ENCODE measurements around the gene YIF1B.

The YIF1B gene

DNA sequence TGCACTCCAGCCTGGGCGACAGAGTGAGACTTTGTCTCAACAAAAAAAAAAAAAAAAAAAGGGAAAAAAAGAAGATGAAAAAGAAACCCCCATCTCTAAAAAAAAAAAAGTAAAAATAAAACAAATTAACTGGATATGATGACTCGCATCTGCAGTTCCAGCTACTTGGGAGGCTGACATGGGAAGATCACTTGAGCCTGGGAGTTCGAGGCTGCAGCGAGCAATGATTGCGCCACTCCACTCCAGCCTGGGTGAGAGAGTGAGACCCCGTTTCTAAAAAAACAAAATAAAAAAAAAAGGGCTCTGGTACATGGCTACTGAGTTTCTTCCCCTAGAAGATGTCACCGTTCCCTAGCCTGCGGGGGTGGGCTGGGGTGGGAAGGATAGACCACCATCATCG is 17.5 kb upstream of the YIF1B start:
- DNase-seq, result no peak

- no peak for DNase-seq
These were observed 16.0 kb upstream of the YIF1B start for GRCh38 chr19:38331728-38332127.

DNA sequence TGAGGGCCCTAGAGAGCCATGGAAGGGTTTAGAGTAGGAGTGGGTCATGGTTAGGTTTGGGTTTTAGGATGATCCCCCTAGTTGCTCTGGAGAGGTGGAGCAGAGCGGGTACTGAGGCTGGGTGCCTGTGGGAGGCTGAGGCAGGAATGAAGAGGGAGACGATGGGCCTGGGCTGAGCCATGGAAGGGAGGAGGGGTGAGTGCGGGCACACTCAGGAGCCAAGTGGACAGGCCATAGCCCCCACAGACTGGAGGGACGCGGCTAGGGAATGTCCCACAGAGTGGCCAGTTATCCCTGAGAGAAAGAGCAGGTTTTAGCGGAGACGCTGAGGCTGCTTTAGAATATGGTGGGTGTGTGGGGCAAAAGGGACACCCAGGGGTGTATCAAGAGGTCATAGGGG is 13.9 kb upstream of the YIF1B start:
- no peak for DNase-seq

DNA sequence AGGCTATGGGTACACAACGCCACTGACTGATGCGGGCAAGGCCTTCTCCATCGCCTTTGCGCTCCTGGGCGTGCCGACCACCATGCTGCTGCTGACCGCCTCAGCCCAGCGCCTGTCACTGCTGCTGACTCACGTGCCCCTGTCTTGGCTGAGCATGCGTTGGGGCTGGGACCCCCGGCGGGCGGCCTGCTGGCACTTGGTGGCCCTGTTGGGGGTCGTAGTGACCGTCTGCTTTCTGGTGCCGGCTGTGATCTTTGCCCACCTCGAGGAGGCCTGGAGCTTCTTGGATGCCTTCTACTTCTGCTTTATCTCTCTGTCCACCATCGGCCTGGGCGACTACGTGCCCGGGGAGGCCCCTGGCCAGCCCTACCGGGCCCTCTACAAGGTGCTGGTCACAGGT is 10.8 kb upstream of the YIF1B start:
- DNase-seq, result no peak

GRCh38 chr19:38324431-38324830 is 8.7 kb upstream of the YIF1B start:
- no peak for DNase-seq

DNA sequence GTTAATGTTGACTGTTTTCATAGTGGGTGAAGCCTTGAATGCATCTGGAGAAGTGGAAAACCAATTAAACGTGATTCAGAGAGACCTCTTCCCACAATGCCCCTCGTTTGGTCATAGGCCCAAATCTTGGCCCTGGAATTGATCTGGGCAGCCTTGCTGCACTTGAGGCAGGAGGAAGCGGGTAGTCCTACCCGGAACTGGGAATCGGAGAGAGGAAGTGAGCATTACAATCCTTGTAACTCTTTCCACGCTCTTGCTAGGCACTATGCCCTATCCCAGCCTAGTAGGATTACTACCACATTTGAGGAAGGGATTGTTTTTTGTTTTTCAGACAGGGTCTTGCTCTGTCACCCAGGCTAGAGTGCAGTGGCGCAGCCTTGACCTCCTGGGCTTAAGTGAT is 7.5 kb upstream of the YIF1B start:
- DNase-seq, result no peak

DNA sequence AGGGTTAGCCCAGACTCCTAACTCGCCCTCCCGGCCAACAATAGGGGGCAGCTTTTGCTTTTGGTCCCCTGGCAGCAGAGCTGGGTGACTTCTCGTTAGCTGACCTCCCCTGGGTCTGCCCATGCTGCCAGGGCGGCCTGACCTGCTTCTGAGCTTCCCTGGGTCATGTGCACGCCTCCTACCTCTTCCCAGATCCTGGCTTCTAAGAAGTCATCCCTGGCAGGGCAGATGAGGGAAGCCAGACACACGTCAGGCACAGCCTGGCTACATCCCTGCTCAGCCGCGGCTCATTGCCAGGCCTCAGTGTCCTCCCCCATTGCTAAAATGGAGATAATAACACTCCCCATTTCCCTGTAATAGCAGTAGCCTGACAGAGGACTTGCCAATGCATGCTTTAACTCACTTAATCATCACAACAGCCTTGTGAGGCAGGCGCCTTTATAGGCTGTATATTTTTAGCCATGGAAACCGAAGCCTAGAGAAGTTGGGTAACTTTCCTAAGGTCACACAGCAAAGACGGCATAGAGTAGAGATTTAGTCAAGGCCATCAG is 6.0 kb upstream of the YIF1B start:
- DNase-seq, result no peak

DNA sequence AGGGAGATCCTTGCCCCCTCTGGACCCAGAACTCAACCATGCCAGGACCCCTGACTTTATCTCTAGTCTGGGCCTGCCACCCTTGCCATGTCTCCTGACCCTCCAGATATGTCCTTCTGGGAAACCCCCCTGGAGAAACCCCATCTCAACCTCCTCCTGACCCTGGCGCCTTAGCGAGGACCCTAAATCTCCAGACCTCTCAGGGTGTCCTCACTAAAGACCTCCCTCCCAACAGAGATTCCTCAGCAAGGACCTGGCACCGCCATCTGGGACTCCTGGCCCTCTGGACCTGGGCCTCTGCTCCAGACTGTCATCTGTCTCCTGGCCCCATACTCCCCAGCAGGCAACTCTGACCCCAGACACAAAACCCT is 5.2 kb upstream of the YIF1B start:
- DNase-seq, result no peak

- peak; percentile 25 for DNase-seq
These were observed 3.9 kb upstream of the YIF1B start, which contains the start of gene KCNK6 for GRCh38 chr19:38319421-38320258. KCNK6 (plus strand) TSS chr19:38319845; CDS start chr19:38319951, 106 bp downstream.

DNA sequence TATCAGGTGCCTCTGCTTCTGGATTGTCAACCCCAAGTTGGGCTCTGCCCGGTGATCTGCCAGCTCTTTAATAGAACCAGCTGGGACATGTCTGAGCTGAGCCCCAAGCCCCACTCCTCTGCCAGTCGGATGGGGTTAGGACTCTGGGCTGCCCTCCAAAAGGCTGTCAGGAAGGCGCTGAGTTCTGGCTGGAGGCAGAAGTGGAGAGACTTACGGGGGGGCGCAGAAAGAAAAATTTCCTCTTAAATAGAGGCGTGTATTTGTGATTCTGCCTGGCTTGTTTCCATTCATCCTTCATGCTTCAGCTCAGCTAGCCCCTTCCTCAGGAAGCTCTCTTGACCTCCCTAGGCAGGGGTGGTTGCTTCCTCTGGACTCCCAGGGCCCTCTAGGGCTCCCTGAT is 2.9 kb upstream of the YIF1B start:
- no peak for DNase-seq

DNA sequence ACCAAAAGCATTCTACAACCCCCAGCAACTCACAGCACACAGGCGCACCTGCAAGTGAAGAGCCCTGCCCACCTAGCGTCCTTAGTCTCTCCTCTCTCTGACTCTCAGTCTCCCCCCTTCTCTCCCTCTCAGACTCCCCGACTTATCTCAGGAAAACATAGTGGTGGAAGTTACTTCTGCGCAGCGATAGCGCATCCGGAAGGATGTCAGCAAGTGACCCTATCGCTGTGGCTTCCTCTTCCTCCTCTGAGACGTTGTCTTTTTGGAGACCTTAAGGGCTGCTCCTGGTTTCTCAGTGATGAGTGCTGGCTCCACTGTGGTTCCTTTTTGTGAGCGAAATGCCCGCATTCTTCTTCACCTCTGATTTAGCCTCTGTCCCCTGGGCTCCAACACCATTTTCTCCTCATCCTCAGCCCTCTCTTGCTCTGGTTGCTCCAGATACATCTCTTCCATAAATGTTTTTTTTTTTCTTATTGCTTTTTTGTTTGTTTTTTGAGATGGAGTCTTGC is 1.4 kb upstream of the YIF1B start:
- DNase-seq, result peak; percentile 21

- DNase-seq, result no peak
These were observed 825 bp upstream of the YIF1B start for GRCh38 chr19:38316477-38317067.

GRCh38 chr19:38310986-38311385 is 4.8 kb downstream of the YIF1B start:
- no peak for DNase-seq

GRCh38 chr19:38310279-38310670 is 5.5 kb downstream of the YIF1B start:
- no peak for DNase-seq

GRCh38 chr19:38309615-38310278 is 6.0 kb downstream of the YIF1B start:
- DNase-seq, result no peak

- no peak for DNase-seq
These were observed 6.7 kb downstream of the YIF1B start for GRCh38 chr19:38308926-38309614.

DNA sequence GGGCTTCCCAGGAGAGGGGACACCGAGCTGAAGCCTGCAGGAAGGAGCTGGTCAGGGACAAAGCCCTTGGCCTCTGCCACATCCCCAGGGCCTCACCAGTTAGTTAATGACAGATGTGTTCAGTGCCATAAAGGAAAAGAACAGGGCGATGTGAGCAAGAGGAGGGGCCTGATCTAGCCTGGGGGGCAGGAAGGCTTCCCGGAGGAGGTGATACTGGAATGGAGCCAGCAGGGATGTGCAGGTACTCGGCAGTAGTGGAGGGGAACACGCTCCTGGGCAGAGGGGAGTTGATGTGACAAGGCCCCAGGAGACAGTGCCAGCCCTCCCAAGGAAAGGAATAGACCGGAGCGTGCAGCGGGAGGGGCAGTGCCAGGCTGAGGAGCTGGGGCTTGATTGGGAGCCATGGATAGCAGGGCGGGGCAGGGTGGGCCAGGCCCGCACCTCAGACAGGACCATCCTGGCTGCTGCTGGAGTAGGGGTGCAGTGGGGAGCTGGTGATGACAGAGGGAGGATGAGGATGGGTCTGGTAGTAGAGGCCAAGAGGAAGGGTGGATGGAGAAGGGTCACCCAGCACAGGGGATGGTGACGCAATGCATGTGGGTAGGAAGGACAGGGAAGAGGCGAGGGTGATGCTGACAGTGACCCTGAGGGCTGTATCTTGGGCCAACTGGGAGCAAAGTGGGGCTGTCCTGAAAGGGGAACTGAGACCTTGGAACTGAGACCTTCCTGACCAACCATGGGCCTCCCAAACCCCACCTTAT is 7.6 kb downstream of the YIF1B start:
- DNase-seq, result no peak

GRCh38 chr19:38307597-38307996 is 8.2 kb downstream of the YIF1B start:
- DNase-seq, result no peak

DNA sequence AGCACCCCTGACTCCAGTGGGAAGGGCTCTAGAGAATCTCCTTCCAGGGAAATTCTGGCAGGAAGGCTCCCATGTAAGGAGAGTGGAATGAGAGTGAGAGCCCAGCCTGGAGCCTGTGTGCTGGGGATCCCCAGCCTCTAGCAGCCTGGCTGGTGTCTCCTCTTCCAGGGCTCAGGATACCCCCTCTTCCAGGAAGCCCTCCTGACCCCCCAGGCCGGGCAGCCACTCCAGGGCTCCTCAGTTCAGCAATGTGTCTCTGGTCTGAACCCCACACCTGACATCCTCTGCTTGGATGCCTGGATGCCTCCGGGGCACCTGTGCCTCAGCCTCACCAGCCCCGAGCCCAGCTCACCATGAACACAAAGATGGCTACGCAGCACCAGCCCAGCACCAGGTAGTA is 8.7 kb downstream of the YIF1B start:
- DNase-seq, result no peak

GRCh38 chr19:38306236-38306635 is 9.5 kb downstream of the YIF1B start:
- no peak for DNase-seq

GRCh38 chr19:38304866-38305429 is 10.8 kb downstream of the YIF1B start:
- DNase-seq, result no peak
